GM12873 (cell line): ENCODE data around the gene TP63.

Experiments
- CTCF ChIP-seq: IDR thresholded peaks from 2 replicates; pipeline ENCODE4 v1.5.1; 2012; ENCODE audit warnings: low read depth, mild to moderate bottlenecking, moderate library complexity, low read length, control low read depth; ENCODE audit not compliant: insufficient read depth; ENCODE audit errors: missing control alignments

The TP63 gene

GRCh38 chr3:189907803-189908202 lies 276.6 kb downstream of the TP63 start:
- TF ChIP-seq CTCF, result no peak

DNA sequence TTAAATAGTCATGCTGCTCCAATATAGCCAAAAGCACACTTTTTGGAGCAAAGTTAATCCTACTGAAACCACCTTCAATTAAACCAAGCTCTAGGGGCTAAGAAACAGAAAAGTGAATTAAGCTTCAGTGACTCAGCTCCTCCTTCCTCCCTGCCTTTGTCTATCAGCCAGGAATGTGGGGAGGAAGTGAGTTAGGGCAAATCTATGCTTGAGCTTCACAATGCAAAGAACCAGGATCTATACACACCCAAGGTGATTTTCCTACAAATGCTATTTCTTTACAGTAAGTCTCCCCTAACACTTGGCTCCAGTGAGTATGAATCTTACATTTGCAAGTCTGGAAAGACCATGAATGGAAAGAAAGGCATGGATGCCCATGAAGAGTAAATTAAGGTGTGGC lies 277.5 kb downstream of the TP63 start:
- no peak for TF ChIP-seq CTCF

DNA sequence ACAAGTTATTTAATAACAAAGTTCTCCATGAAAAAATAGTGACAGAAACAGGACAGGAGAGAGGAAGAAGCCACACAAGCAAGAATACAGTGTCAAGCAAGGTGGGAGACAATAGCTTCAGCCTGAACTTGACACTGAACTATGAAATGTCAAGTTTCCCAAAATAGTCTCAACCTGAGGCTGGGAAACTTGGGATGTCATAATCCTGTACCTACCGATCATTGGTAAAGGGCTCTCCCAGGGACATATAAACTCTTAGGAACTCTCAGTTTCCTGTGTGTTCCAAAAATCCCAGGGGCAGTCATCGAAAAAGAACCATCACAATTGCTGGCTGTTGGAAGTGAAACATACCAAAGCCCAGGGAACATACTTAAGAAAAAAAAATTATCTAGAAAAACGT lies 277.9 kb downstream of the TP63 start:
- no peak for TF ChIP-seq CTCF

- no peak for TF ChIP-seq CTCF
Measured at GRCh38 chr3:189909573-189909972, 278.4 kb downstream of the TP63 start.

DNA sequence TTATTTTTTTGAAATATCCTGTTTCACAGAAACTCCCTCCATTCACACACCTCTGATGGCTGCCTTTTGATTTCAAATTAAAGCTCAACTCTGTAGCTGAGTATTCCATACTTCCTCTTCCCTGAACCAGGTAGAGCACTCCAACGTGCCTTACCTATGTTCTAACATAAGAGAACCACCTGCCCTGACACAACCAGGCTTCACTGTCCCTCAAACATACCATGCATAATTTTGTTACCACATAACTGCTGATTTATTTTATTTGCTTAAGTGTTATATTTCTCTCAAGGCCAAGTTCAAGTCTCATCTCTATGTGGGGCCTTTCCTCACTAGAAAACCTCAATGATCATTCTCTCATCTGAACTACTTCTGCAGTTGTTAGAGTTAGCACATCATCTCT lies 279.8 kb downstream of the TP63 start:
- TF ChIP-seq CTCF, result no peak

DNA sequence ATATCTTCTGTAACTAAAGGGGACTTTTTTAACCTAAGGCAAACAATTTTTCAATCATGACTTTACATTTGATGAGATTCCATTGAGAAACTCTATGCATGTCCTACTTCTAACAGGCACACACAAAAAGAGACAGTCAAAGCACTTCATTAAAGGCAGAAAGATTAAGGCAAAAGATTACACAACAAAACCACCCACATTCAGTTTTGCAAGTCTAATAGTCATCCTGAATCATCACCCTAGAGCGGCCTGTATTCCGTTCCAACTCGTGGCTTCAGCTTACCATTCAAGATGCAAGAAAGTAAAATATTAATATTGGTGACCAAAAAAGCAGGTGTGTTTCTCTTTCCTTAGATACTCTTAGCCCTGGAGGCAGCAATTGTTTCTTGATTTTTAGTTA lies 283.6 kb downstream of the TP63 start:
- TF ChIP-seq CTCF, result no peak

DNA sequence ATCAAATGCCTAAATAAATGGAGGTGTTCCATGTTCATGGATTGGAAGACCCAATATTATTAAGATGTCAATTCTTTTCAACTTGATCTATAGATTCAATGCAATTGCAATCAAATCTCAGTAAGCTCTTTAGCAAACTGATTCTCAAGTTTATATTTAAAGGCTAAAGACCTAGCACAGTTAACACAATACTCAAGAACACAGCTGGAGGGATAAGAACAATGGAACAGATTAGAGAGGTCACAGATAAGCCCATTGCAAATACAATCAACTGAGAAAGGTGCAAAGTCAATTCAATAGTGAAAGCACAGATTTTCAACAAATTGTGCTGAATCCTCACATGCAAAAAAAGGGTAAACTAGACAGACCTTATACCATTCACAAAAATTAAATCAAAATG lies 290.6 kb downstream of the TP63 start:
- no peak for TF ChIP-seq CTCF
